Measurements from ENCODE around the gene PEAR1.

PEAR1 gene

GRCh38 chr1:156936191-156936590 is 42.7 kb downstream of the PEAR1 start:
- no peak for TF ChIP-seq CTCF (IDR thresholded peaks at IDR 0.05; ENCODE audit: control extremely low read depth, extremely low read depth, low read depth, missing control alignments)
- POLR2A ChIA-PET, result no interaction called here
- CTCF ChIA-PET, result interaction anchor here (1.2 to 2.3 kb wide), 4 partner anchors 8 to 98 kb away, joined by 3 to 9 read pairs (median 4); no protein-coding TSS in a partner anchor
- DNase-seq (ENCODE audit: extremely low spot score), result no peak

GRCh38 chr1:156936721-156937220 is 43.3 kb downstream of the PEAR1 start:
- ChIA-PET CTCF (interaction anchor here (1.0 to 2.3 kb wide), 7 partner anchors 9 to 220 kb away, joined by 3 to 9 read pairs (median 4); no protein-coding TSS in a partner anchor), POLR2A (no interaction called here)
- no peak for DNase-seq (ENCODE audit: extremely low spot score)
- TF ChIP-seq CTCF (IDR thresholded peaks at IDR 0.05; ENCODE audit: control extremely low read depth, extremely low read depth, low read depth, missing control alignments), result no peak

GRCh38 chr1:156937883-156938282 is 44.4 kb downstream of the PEAR1 start:
- ChIA-PET CTCF (interaction anchor here (0.9 to 2.3 kb wide), 7 partner anchors 10 to 219 kb away, joined by 3 to 9 read pairs (median 4); no protein-coding TSS in a partner anchor), POLR2A (interaction anchor here (0.6 kb wide), 1 partner anchor 89 kb away, joined by 4 read pairs; no protein-coding TSS in a partner anchor)
- no peak for DNase-seq (ENCODE audit: extremely low spot score)
- TF ChIP-seq CTCF (IDR thresholded peaks at IDR 0.05; ENCODE audit: control extremely low read depth, extremely low read depth, low read depth, missing control alignments), result no peak

GRCh38 chr1:156938813-156939212 is 45.3 kb downstream of the PEAR1 start:
- TF ChIP-seq CTCF (IDR thresholded peaks at IDR 0.05; ENCODE audit: control extremely low read depth, extremely low read depth, low read depth, missing control alignments), result no peak
- no peak for DNase-seq (ENCODE audit: extremely low spot score)
- ChIA-PET POLR2A (no interaction called here), CTCF (interaction anchor here (1.0 to 1.2 kb wide), 4 partner anchors 10 to 35 kb away, joined by 3 to 4 read pairs (median 3); no protein-coding TSS in a partner anchor)

GRCh38 chr1:156939786-156940334 is 46.3 kb downstream of the PEAR1 start:
- no peak for TF ChIP-seq CTCF (IDR thresholded peaks at IDR 0.05; ENCODE audit: control extremely low read depth, extremely low read depth, low read depth, missing control alignments)
- CTCF ChIA-PET, result interaction anchor here (1.0 to 1.9 kb wide), 3 partner anchors 12 to 34 kb away, joined by 3 to 4 read pairs (median 3); no protein-coding TSS in a partner anchor
- POLR2A ChIA-PET, result no interaction called here
- no peak for DNase-seq (ENCODE audit: extremely low spot score)

GRCh38 chr1:156941675-156942074 is 48.2 kb downstream of the PEAR1 start:
- ChIA-PET POLR2A (no interaction called here), CTCF (interaction anchor here (1.5 to 1.9 kb wide), 3 partner anchors 10 to 52 kb away, joined by 3 to 5 read pairs (median 4); no protein-coding TSS in a partner anchor)
- DNase-seq (ENCODE audit: extremely low spot score), result no peak
- TF ChIP-seq CTCF (IDR thresholded peaks at IDR 0.05; ENCODE audit: control extremely low read depth, extremely low read depth, low read depth, missing control alignments), result no peak

Measured in GM10248 (cell line).